A673 (cell line): ENCODE measurements around the gene KCNIP3. TPM values are rescaled to one million over a fixed set of nuclear protein-coding genes. Genes with fewer than 3 reads are reported as not detected.

ENCODE experiments used
- BruUV-seq: library from RNA; stranded (reverse); fragments of 400-500 nt; replicated peaks from 2 replicates; lab custom pipeline; 2021; lab: Mats Ljungman, UMichigan
- CTCF ChIA-PET: fragments of 300-600 bp; sonication (Branson Sonifier 250); formaldehyde crosslinking; loops from one replicate; lab custom pipeline; 2022; ENCODE audit warnings: antibody characterized with exemption; lab: Charles Lee
- POLR2A ChIA-PET: fragments of 300-600 bp; sonication (Branson Sonifier 250); formaldehyde crosslinking; loops from one replicate; lab custom pipeline; 2022; ENCODE audit warnings: antibody characterized with exemption; ENCODE audit not compliant: low non-redundant PET; lab: Charles Lee
- DNase-seq: peaks from one replicate; pipeline ENCODE4 v3.0.0-alpha.2; 2015; ENCODE audit warnings: low spot score
- H3K27ac ChIP-seq: fragments of 200-600 bp; sonication (generic); 2 replicates; pipeline ENCODE4 v1.5.1; 2016; ENCODE audit warnings: mixed run types, low read depth, mild to moderate bottlenecking, mixed read lengths, antibody characterized with exemption, low read length; ENCODE audit not compliant: poor library complexity, severe bottlenecking
- H3K27me3 ChIP-seq: fragments of 200-600 bp; sonication (generic); replicated peaks from 2 replicates; pipeline ENCODE4 v1.6.1; 2017; ENCODE audit warnings: mixed run types, low read depth, mild to moderate bottlenecking, mixed read lengths, antibody characterized with exemption, low read length; ENCODE audit not compliant: insufficient read depth, poor library complexity
- H3K36me3 ChIP-seq: fragments of 200-600 bp; sonication (generic); 2 replicates; pipeline ENCODE4 v1.6.1; 2016; ENCODE audit warnings: mixed run types, mild to moderate bottlenecking, mixed read lengths, antibody characterized with exemption, low read length; ENCODE audit not compliant: insufficient read depth, poor library complexity, severe bottlenecking
- H3K4me1 ChIP-seq: fragments of 200-600 bp; sonication (generic); 2 replicates; pipeline ENCODE4 v1.6.1; 2017; ENCODE audit warnings: mixed run types, mild to moderate bottlenecking, mixed read lengths, antibody characterized with exemption, low read length; ENCODE audit not compliant: insufficient read depth, poor library complexity, severe bottlenecking
- H3K4me3 ChIP-seq: fragments of 200-600 bp; sonication (generic); 2 replicates; pipeline ENCODE4 v1.5.1; 2016; ENCODE audit warnings: low read depth, mixed run types, mild to moderate bottlenecking, mixed read lengths, low read length; ENCODE audit not compliant: poor library complexity, severe bottlenecking
- H3K9me3 ChIP-seq: fragments of 200-600 bp; sonication (generic); 2 replicates; pipeline ENCODE4 v1.6.1; 2016; ENCODE audit warnings: mixed run types, low read depth, mild to moderate bottlenecking, mixed read lengths, antibody characterized with exemption, low read length; ENCODE audit not compliant: poor library complexity, severe bottlenecking
- CTCF ChIP-seq: fragments of 300-800, 200-600 bp; sonication (generic); conservative IDR thresholded peaks from 2 replicates; pipeline ENCODE4 v1.5.1; 2017; ENCODE audit warnings: low read depth, mild to moderate bottlenecking, antibody characterized with exemption, low read length, moderate library complexity, mixed read lengths
- EZH2 ChIP-seq: fragments of 200-600 bp; sonication (generic); IDR thresholded peaks from 2 replicates; pipeline ENCODE4 v1.6.1; 2017; ENCODE audit warnings: borderline replicate concordance, low read depth, mild to moderate bottlenecking, mixed read lengths, antibody characterized with exemption, low read length; ENCODE audit not compliant: poor library complexity, severe bottlenecking
- intact Hi-C: fragments of 100-400 bp; cut with micrococcal nuclease; formaldehyde crosslinking; loops from one replicate; pipeline ENCODE4 v1.10.0; 2022; ENCODE audit not compliant: unreplicated experiment
- total RNA-seq: library from RNA; stranded (reverse); gene quantifications from 2 replicates; pipeline ENCODE4 v1.2.3, GENCODE V29; 2021

KCNIP3 gene
- total RNA-seq, 1 experiment from 2014 or later = 0.45 TPM

- no peak overlapping the region for H3K4me3 ChIP-seq
- CTCF ChIA-PET = no interaction called here
- H3K36me3 ChIP-seq = no peaks in the 10 kb centered on the region
- no TSS peak for BruUV-seq
- DNase-seq = no peak
- intact Hi-C loops = no loop called here
- H3K9me3 ChIP-seq = no peaks in the 10 kb centered on the region
- H3K27ac ChIP-seq = no peak overlapping the region
- POLR2A ChIA-PET = interaction anchor here (0.7 kb wide), 1 partner anchor 28 kb away, joined by 4 read pairs; no protein-coding TSS in a partner anchor
- no peak for TF ChIP-seq EZH2
- no peak for TF ChIP-seq CTCF
- H3K27me3 ChIP-seq = no peaks in the 10 kb centered on the region
- peaks cover 6% of the 10 kb centered on the region for H3K4me1 ChIP-seq
Measured at GRCh38 chr2:95311815-95312542, 14.8 kb downstream of the KCNIP3 start.

GRCh38 chr2:95312543-95313201 is 15.5 kb downstream of the KCNIP3 start:
- BruUV-seq = no TSS peak
- no peaks in the 10 kb centered on the region for H3K27me3 ChIP-seq
- no peak overlapping the region for H3K27ac ChIP-seq
- ChIA-PET POLR2A (interaction anchor here (0.7 kb wide), 1 partner anchor 27 kb away, joined by 4 read pairs; no protein-coding TSS in a partner anchor), CTCF (no interaction called here)
- no peak overlapping the region for H3K4me3 ChIP-seq
- H3K36me3 ChIP-seq = no peaks in the 10 kb centered on the region
- intact Hi-C loops = no loop called here
- TF ChIP-seq EZH2 (no peak), CTCF (no peak)
- peaks cover 6% of the 10 kb centered on the region for H3K4me1 ChIP-seq
- DNase-seq = no peak
- no peaks in the 10 kb centered on the region for H3K9me3 ChIP-seq

GRCh38 chr2:95313296-95314131 is 16.4 kb downstream of the KCNIP3 start:
- TF ChIP-seq CTCF (no peak), EZH2 (no peak)
- Histone ChIP-seq H3K9me3 (no peaks in the 10 kb centered on the region), H3K4me1 (peaks cover 6% of the 10 kb centered on the region), H3K27ac (no peak overlapping the region), H3K27me3 (no peaks in the 10 kb centered on the region), H3K36me3 (no peaks in the 10 kb centered on the region), H3K4me3 (no peak overlapping the region)
- BruUV-seq = no TSS peak
- intact Hi-C loops = no loop called here
- no peak for DNase-seq
- ChIA-PET POLR2A (no interaction called here), CTCF (no interaction called here)
